RKO (cell line): ENCODE data around the gene SLCO2B1.

Experiments
- DNase-seq: peaks from one replicate; pipeline ENCODE4 v3.0.0-alpha.2; 2016; ENCODE audit warnings: low spot score

Gene SLCO2B1

DNA sequence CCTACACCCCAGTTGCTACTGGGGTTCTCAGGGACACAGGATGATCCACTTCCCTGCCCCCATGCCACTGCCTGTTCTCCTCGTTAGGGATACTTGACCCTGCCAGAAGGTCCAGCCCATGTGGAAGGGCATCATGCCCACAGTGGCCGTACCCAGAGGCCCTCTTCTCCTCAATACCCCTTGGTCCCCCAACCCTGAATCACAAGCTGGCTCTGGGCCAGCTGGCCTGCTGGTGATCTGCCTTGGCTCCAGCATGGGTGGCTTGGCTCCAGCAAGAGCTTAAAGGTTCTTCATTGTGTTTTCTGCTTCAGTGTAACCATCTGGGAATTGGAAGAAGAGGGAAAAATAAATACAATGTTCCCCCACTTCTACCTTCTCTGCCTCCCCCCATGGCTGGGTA is 78.6 kb downstream of the SLCO2B1 start:
- no peak for DNase-seq

DNA sequence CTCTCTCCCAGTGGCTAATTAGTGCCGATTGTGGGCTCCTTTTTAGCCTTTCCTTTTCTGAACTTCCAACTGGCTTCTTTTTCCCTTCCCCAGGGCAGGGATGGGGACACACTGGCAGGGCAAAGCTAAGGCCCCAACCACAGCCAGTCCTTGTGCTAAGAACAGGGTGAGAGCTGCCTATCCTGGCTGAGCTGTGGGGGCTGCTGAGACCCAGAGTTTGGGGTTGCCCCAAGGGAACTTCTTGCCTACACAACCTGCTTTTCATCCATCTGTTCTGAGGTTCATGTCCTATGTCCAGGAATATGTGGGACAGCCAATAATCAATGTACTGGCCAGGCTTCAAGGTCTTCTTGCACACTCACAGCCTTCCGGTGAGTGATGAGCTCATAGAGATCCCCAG is 79.7 kb downstream of the SLCO2B1 start:
- no peak for DNase-seq

DNA sequence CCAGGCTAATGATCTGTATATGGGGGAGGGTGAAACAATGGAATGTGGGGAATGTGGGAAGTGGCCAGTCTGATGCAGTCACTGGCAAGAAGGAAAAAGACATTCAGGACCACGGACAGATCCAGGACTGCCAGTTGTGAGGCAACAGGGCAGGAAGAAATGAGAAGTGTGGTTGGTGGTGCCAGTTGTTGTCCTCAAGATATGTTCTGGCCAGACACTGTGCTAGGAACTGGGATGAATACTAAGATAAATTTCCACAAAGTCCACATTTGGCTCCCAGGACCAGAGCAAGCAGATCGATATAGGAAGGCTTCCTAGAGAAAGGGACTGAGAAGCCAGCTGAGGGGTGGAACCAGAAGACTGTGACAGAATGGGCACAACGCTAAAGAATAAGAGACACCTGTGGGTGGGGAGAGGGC is 82.9 kb downstream of the SLCO2B1 start:
- peak; percentile 75 for DNase-seq

DNA sequence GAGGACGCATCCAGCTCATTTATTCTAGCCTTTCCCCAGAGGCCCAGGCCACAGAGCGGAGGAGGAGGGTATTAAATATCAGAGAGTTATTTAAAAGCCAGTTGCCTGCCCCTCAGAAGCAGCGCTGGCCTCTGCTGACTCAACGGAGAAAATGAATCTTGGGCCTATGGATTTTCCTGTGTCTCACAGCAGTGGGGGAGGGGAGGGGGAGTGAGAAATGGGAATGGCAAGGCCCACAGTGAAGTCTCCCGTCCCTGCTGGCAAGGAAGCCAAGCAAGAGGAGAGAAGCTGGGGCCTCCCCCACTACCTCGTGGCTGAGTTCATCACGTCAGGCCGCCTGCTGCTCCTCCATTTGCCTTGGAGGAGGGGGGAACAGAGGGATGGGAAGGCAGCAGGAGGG is 85.2 kb downstream of the SLCO2B1 start:
- no peak for DNase-seq

DNA sequence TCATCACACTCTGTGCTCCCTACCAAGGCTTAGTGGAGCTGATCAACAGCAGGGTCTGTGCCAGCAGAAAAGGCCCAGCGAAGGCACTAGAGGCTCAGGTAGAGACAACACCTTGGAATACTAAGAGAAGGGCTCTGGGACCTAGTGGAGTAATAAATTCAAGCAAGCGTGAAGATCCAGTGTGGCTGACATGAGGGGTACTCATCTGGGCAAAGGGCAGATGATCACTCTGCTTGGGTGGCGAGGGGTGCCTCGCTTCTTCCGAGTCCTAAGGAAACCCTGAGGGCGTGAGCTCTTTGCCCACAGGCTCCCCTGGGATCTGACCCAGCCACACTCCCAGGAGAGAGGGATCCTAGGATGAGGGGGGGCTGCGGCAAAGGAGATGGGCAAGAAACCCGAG is 86.1 kb downstream of the SLCO2B1 start:
- no peak for DNase-seq

DNA sequence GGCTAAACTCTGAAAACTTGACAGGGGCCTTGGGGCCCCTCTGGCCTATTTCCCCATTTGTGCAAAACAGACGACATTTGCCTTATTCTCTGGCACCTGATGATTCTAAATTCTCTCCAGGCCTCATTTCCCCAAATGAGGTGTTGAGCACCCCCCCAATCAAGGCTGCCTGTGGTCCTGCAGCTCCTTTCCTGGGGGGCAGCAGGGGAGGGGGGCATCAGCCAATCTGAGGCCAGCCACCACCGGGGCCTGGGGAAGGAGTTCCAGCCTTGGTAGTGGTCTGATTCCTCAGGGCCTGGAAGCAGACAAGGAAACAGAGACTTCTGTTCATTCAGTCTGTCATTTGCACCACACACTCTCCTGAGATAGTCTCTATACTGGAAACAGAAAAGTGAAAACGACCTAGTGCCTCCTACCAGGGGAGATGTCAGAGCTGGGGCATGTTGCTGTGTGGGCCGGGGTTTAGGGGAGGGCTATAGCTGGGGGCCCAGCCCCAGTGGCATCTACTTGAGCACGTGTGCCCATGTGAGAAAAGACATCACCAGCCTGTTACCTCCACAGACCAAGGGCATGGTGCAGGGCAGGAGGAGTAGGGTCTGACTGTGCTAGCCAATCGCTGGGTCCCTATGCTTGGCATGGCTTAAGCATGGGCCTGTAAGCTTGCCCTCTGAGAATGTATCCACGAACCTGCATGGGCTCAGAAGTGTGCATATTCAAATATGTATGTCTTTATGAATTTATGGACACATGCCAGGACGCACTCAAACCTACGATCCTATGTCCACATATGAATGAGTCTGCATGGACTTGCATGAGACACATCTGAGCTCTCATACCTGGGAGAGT is 87.9 kb downstream of the SLCO2B1 start:
- DNase-seq: no peak

DNA sequence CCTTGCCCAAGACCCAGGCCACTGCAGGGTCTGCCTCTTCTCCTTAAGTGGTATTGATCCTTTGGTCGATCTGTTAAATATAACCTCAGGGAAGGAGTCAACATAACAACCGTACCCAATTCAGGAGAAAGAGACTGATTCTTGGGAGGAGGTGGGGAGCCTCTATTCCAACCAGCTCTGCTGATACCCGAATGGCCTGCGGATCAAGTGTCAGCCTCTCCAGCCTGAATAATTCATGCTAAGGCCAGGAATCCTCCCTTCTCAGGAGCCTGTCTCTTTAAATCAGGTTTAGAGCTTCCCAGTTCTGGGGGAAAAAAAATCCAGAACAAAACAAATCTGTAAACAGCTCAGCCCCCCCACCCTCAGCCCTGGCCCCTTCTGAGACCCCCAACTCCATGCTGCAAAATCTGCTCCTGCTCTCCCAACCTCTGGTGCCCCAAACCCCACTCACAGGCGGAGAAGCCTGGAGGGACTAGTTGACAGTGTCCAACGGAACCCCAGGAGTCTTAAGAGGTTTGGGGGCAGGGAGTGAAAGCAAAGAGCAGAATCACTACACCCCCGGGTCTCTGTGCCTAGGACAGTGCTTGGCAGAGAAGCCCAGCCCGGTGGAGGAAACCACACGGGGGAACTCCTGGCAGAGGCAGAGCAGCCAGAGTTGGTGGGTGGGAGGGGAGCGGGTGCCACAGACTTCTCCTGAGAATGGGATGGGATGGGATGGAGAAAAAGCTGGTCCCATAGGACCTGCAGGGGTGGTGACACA is 88.8 kb downstream of the SLCO2B1 start:
- no peak for DNase-seq

DNA sequence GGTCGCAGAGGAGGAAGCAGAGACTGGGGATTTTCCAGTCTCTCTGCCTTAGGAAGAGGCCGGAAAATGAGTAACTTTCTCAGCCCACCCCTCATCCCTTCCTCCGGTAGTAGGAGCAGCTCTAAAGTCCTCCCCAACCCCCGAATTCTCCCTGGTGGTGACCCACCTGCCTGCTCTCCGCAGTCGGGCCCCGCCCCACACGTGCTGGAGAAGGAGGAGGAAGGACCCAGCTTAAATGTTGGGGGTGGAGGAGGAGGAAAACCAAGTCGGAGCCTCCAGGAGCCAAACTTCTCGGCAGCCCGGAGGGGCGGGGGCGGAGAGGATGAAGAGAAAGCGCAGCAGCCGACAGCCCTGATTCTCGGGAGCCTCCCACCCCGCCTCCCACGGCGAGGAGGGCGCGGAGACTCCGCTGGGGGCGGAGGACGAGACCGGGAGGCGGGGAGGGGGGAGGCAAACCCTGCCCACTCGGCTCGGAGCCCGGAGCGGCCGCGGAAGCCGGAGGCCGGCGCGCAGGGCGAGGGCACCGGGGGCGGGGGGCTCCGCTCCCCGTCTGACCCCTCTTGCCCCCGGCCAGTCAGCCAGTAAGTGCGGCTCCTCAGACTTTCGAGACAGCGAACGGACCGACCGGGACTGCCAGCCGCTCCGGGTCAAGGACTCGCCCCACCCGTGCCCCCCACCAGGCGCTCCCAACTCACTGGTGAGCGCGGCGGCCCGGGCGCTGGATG is 89.6 kb downstream of the SLCO2B1 start, which contains the start of gene TPBGL:
Gene TPBGL (plus strand): TSS at position 464 of the 725 bp plus-strand sequence. CDS start 276 bp downstream, outside the sequence.
- DNase-seq: no peak

DNA sequence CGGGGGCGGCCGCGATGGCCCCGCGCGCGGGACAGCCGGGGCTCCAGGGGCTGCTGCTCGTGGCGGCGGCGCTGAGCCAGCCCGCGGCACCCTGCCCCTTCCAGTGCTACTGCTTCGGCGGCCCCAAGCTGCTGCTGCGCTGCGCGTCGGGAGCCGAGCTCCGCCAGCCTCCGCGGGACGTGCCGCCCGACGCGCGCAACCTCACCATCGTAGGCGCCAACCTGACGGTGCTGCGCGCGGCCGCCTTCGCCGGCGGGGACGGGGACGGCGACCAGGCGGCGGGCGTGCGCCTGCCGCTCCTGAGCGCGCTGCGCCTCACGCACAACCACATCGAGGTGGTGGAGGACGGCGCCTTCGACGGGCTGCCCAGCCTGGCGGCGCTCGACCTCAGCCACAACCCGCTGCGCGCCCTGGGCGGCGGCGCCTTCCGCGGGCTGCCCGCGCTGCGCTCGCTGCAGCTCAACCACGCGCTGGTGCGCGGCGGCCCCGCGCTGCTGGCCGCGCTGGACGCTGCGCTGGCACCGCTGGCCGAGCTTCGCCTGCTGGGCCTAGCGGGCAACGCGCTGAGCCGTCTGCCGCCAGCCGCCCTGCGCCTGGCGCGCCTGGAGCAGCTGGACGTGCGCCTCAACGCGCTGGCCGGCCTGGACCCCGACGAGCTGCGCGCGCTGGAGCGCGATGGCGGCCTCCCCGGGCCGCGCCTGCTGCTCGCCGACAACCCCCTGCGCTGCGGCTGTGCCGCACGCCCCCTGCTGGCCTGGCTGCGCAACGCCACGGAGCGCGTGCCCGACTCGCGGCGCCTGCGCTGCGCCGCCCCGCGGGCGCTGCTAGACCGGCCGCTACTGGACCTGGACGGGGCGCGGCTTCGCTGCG is 90.4 kb downstream of the SLCO2B1 start:
- DNase-seq: no peak

DNA sequence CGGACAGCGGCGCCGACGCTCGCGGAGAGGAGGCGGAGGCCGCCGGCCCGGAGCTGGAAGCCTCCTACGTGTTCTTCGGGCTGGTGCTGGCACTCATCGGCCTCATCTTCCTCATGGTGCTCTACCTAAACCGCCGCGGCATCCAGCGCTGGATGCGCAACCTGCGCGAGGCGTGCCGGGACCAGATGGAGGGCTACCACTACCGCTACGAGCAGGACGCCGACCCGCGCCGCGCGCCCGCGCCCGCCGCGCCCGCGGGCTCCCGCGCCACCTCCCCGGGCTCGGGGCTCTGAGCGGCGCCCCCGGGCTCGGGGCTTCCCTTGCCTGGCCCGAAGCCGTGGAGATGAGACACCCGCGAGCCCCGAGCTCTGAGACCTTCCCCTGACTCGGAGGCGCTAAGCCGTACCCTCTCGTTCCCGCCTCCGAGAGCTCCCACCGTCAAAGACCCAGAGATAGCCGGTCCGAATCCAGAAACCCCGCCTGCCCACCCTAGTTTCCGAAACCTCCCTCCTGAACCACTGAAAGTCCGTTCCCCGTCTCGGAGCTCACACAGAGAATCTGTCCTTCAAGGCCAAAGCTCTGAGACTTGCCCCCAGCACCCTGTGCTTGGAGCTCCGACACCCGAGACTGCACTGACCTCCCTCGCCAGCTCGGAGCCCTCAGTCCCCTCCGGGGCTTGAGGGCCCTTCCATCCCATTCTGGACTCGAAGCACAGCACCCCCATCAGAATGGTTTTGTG is 91.2 kb downstream of the SLCO2B1 start:
- DNase-seq: no peak

DNA sequence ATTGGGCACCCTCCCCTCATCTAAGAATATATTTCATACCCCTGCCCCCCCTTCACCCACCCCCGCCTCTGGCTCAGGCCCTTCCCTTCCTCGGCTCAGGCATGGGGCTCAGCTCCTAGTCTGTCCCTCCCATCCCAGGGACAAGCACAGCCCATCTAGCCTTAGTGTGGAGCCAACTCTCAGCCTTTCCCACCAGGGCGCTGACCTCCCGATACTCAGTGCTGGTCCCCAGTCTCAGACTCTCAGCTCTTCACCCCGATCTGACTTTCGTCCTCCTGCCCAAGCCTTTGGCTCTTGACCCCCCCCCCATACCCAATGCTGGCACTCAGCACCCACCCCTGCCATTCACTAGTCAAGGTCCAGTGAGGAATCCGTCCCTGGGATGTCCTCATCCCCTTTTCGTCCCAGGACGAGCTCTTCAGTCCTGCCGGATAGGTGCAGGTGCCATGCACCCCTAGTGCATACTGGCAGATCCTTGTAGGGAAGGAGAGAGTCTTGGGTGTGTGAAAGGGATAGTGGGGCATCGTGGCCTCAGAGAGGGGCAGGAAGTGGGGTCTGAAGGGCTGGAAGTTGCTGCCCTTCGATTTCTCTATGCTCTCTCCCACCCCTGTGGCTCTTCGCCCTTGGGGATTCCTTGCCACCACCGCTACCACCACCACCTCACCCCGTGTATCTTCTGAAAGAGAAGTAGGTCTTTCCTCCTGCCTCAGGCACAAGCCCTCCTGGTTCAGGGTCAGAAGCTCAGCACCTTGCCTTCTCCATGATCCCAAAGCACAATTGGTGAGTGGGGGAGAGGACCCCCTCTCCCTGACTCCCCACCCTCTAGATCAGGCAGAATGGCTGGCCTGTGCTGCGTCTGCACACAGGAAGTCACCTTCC is 92.1 kb downstream of the SLCO2B1 start:
- no peak for DNase-seq

DNA sequence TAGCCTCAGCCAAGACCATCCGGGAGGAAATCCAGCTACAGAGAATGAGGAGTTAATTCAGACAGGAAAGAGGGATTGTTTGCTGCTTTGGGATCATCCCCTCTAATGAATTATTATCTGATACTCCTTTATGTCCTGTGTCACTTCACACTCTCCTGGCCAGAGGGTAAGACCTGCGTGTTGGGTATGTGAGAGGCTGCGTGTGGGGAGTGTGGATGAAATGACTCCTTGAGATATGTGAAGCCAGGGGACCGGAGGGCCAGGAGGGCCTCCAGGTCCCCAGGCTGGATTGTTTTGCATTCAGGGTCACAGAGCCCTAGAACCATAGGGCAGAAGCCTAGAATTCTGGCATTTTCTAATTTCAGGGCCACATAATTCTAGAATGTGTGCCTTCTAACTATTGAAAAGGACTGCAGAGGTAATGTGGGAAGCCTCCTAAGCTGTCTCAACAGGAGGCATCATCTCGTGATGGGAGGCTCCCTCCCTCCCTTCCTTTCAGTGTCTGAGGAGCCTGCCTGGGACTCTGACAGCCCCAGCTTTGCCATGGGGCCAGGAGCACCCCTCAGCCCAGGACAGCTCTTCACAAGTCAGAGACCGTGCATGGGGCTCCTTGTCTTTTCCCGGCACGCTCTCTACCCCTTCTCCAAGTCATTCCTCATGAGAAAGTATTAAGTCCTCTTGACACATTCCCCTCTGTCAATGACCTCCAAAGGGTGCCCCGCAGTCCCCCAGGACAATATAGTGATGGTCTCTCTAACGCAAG is 93.3 kb downstream of the SLCO2B1 start:
- no peak for DNase-seq

DNA sequence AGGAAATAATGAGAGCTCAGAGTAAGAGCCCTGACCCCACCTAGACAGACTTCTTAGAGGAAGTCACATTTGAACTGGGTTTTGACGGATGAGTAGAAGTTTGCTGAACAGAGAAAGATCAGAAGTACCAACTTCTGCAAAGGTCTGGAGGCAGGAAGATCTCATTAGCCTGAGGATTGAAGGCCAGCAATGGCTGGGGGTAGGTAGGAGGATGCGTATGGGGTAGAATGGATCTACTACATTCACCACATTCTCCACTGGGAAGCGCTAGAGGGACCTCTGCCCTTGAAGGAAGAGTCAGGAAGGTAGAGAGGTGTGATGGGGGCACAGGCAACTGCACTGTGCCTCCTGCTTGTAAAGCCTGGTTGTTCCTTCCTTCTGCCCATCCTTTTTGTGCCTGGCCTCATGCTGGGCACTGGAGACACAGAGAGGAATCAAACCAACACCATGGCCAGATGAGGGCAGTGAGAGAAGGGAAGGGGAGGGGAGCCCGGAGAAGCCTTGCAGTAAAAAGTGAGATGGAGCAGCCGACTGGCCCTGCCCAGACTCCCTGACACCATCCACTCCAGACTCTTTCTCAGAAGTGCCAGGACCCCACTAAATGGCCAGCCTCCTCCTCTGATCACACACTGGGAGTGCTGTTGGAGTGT is 94.6 kb downstream of the SLCO2B1 start:
- no peak for DNase-seq

DNA sequence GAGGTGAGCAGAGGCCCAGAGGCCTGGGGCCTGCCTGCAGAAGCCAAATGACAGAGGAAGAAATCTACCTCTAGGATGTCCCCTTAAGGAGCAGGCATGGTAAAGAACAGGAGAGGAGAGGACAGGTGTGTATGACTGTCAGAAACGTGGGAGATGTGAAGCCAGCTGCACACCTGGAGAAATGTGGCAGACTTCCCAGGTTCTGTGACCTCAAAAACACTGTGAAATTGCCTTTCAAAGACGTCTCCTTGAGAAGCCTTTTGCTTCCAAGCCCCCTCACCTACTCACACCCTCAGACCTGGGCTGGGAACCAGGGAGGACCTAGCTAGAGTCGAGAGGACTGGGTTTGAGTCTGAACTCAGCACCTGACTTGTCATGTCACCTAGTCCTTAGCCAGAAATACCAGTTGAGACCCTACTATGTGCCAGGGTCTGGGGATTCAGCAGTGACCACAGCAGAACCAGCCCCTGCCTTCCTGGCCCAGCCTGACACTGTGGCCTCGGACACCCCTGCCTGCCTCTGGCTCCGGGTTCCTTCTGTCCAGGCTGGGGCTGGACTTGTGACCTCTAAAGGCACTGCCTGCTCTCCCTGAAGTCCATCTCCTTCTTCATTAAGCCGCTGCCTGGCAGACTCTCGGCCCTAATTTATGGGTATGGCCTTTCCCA is 95.2 kb downstream of the SLCO2B1 start:
- no peak for DNase-seq

DNA sequence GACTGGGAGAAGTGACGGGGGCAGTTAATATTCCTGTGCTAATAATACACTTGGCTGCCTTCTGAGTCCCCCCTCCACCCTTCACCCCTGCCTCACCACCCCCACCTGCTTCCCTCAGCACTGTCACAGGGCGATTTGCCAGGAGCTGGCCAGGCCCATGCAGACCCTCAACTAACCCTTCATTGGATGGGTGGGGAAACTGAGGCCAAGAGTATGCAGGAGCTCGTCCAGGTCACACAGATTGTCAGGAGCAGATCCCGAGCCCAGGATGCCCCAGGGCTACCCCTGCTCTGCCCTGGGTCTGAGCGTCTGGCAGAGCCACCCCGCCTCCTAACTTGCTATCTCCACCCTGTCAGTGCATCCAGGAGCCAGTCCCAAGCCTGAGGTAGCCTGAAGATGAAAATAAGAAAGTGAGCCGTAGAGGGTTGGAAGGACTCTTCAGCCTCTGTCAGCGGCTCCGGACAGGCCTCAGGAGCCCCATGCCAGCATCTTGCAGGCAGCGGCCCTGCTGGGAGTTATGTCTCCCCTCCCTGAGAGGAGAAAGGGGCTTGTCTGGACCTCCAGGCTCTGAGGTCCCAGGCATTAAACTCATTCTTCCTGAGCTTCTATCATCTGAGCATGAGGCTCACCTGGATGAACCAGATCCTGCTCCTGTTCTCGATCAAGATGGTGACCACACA is 95.9 kb downstream of the SLCO2B1 start:
- no peak for DNase-seq

DNA sequence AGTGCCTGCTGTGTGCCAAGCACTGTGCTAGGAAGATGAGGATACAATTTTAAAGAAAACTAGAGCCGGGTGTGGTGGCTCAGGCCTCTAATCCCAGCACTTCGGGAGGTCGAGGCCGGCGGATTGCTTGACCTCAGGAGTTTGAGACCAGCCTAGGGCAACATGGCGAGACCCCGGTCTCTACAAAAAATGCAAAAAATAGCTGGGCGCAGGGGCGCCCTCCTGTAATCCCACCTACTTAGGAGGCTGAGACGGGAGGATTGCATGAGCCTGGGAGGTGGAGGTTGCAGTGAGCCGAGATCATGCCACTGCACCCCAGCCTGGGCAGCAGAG is 98.0 kb downstream of the SLCO2B1 start:
- DNase-seq: no peak

DNA sequence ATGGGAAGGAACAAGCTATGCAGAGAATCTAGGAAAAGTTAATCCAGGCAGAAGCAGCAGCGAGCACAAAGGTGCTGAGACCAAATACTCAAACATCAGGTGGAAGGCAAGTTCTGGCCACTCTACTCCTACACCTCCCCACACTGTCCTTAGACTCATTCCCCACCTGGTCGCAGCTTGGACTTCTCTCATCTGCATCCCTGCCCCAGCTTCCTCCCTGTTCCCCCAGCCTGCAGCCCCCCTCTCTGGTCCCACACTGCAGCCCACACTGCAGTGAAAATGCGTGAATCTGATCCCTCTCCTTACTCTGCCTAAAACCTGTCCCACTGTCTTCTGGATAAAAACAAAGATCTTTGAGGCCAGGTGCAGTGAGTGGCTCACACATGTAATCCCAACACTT is 98.8 kb downstream of the SLCO2B1 start:
- no peak for DNase-seq

DNA sequence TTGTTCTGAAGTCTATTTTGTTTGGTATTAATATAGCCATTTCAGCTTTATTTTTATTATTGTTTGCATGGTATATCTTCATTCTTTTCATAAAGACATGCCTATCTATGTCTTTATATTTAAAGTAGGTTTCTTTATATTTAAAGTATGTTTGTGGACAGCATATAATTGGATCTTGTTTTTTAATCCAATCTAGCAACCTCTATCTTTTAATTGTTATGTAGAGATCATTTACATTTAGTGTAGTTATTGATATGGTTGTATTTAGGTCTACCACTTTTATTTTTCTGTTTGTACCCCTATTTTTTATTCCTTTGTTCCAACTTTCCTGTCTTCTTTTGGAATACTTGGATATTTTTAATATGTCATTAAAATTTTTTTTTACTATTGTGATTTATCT is 103.4 kb downstream of the SLCO2B1 start:
- DNase-seq: no peak
